ENCODE data around the gene RANBP3L.
"Not testable (repeated sequence)": the region's sequence is repeated elsewhere in the genome, so short reads cannot be mapped to it uniquely, and the experiment has no call there.

The RANBP3L gene

GRCh38 chr5:36202521-36202961 lies 99.2 kb downstream of the RANBP3L start:
- no peak for TF ChIP-seq CTCF (IDR thresholded peaks at IDR 0.05)
- H3K4me3 ChIP-seq: no peak overlapping the region
- H3K27ac ChIP-seq: peak overlapping the region in 1 of 2 donors; percentile 12
- DNase-seq (ENCODE audit: low spot score): no peak

- no peak for TF ChIP-seq CTCF (IDR thresholded peaks at IDR 0.05)
- no peak overlapping the region for H3K27ac ChIP-seq
- no peak overlapping the region for H3K4me3 ChIP-seq
- DNase-seq (ENCODE audit: low spot score): no peak
Observed at GRCh38 chr5:36200513-36200912, 101.2 kb downstream of the RANBP3L start.

GRCh38 chr5:36199620-36200019 lies 102.1 kb downstream of the RANBP3L start:
- DNase-seq (ENCODE audit: low spot score): no peak
- no peak for TF ChIP-seq CTCF (IDR thresholded peaks at IDR 0.05)
- Histone ChIP-seq H3K4me3 (no peak overlapping the region), H3K27ac (no peak overlapping the region)

GRCh38 chr5:36198783-36199182 lies 102.9 kb downstream of the RANBP3L start:
- not testable (repeated sequence) for H3K27ac ChIP-seq; H3K4me3 ChIP-seq; DNase-seq (ENCODE audit: low spot score)

Data from coronary artery (tissue), 2 donors.